K562 (cell line): ENCODE data around the gene KLHL25. TPM values are rescaled to one million over a fixed set of nuclear protein-coding genes. Genes with fewer than 3 reads are reported as not detected.

Experiments
- ATAC-seq: fragments of 200-7000 bp; cut with Tn5 transposase; 3 replicates; pipeline ENCODE4 v1.9.1; 2020; ENCODE audit warnings: moderate library complexity
- BruUV-seq: library from RNA; stranded (reverse); fragments of 400-500 nt; replicated peaks from 2 replicates; lab custom pipeline; 2021; lab: Mats Ljungman, UMichigan
- CTCF ChIA-PET: fragments of 300-600 bp; formaldehyde crosslinking; extraction: SDS; loops from one replicate; lab custom pipeline; 2021; ENCODE audit warnings: low intra/inter-chr PET ratio; lab: Yijun Ruan, JAX
- POLR2A ChIA-PET: fragments of 300-600, 350-650 bp; sonication (Branson Sonifier 250); formaldehyde crosslinking; extraction: SDS; loops from one replicate; lab custom pipeline; 2021; ENCODE audit warnings: antibody characterized with exemption, inconsistent platforms; lab: Yijun Ruan, JAX
- DNase-seq, 4 experiments: peaks; one replicate each; pipeline versions ENCODE4 v3.0.0 to v3.0.0-alpha.2; 2011 to 2018; ENCODE audit warnings: low spot score in 3 of 4, mixed read lengths in 3 of 4; ENCODE audit errors: extremely low read depth in 1 of 4
- FAIRE-seq: peaks from 2 replicates; lab custom pipeline; 2011; peaks lifted over from hg19 to GRCh38; lab: Jason Lieb, UNC
- H2AFZ ChIP-seq: 2 replicates; pipeline ENCODE4 v1.6.0; 2011; ENCODE audit warnings: low read depth, low read length, control low read depth, inconsistent platforms
- H3K27ac ChIP-seq: fragments of 200-600 bp; 3 replicates; pipeline ENCODE4 v1.8.0; 2011; ENCODE audit warnings: low read depth, mild to moderate bottlenecking, control low read depth, inconsistent platforms, low read length, moderate library complexity, mixed read lengths; ENCODE audit errors: extremely low read depth
- H3K27me3 ChIP-seq, 2 experiments: fragments of 300-600 bp in 1 of 2; 2 replicates in 1 of 2; 3 replicates in 1 of 2; pipeline versions ENCODE4 v1.6.0 to v1.8.0; 2011; ENCODE audit warnings: inconsistent platforms in 2 of 2, low read length in 2 of 2, mild to moderate bottlenecking in 1 of 2, mixed read lengths in 1 of 2, moderate library complexity in 1 of 2; ENCODE audit not compliant: control insufficient read depth in 2 of 2, insufficient read depth in 2 of 2
- H3K36me3 ChIP-seq: fragments of 300-600 bp; 3 replicates; pipeline ENCODE4 v1.8.0; 2011; ENCODE audit warnings: mild to moderate bottlenecking, low read length, inconsistent platforms; ENCODE audit not compliant: control insufficient read depth, insufficient read depth
- H3K4me1 ChIP-seq, 2 experiments: fragments of 200-600 bp in 1 of 2; replicated peaks in 1 of 2; 2 replicates in 1 of 2; 3 replicates in 1 of 2; pipeline versions ENCODE4 v1.5.1 to v1.8.0; 2011; ENCODE audit warnings: inconsistent platforms in 2 of 2, low read length in 2 of 2, mild to moderate bottlenecking in 1 of 2, mixed read lengths in 1 of 2, moderate library complexity in 1 of 2; ENCODE audit not compliant: control insufficient read depth in 2 of 2, insufficient read depth in 2 of 2
- H3K4me2 ChIP-seq: 2 replicates; pipeline ENCODE4 v1.6.1; 2011; ENCODE audit warnings: low read length, control low read depth, inconsistent platforms, mixed read lengths; ENCODE audit not compliant: insufficient read depth
- H3K4me3 ChIP-seq: fragments of 200-600 bp; sonication (generic), shearing (Covaris generic); 2 replicates; pipeline ENCODE4 v1.5.1; 2016; ENCODE audit warnings: control low read depth, inconsistent platforms
- H3K79me2 ChIP-seq: fragments of 200-600 bp; 3 replicates; pipeline ENCODE4 v1.8.0; 2011; ENCODE audit warnings: low read length, inconsistent platforms; ENCODE audit not compliant: control insufficient read depth, insufficient read depth
- H3K9ac ChIP-seq, 2 experiments: 2 replicates each; pipeline versions ENCODE4 v1.6.0 to v1.6.1; 2011; ENCODE audit warnings: low read depth in 2 of 2, low read length in 2 of 2, control low read depth in 1 of 2, inconsistent platforms in 1 of 2, mild to moderate bottlenecking in 1 of 2, mixed read lengths in 1 of 2; ENCODE audit not compliant: insufficient read depth in 1 of 2
- H3K9me1 ChIP-seq: one replicate; pipeline ENCODE4 v1.6.0; 2011; ENCODE audit warnings: inconsistent platforms, mild to moderate bottlenecking, low read length, moderate library complexity; ENCODE audit not compliant: control insufficient read depth, insufficient read depth
- H3K9me3 ChIP-seq: replicated peaks from 2 replicates; pipeline ENCODE4 v1.5.1; 2011; ENCODE audit warnings: low read depth, low read length, inconsistent platforms; ENCODE audit not compliant: control insufficient read depth, insufficient read depth
- H4K20me1 ChIP-seq: replicated peaks from 2 replicates; pipeline ENCODE4 v1.6.1; 2011; ENCODE audit warnings: low read length, inconsistent platforms, mixed read lengths; ENCODE audit not compliant: control insufficient read depth, insufficient read depth
- ZNF444 ChIP-seq: fragments of 250-450 bp; sonication (Bioruptor Pico); IDR thresholded peaks from 2 replicates; pipeline ENCODE4 v1.4.0; 2020; ENCODE audit warnings: mild to moderate bottlenecking, moderate library complexity
- WGBS: fragments of 100-300 bp; shearing (Covaris generic); methylation state at CpG from one replicate; pipeline ENCODE4 v1.1.6; 2016; ENCODE audit warnings: low coverage, mixed read lengths; ENCODE audit not compliant: insufficient coverage; ENCODE audit errors: missing lambda C conversion rate; 5-methylcytosine and 5-hydroxymethylcytosine counted together
- in situ Hi-C: fragments of 300-500 bp; cut with MboI; formaldehyde crosslinking; loops from 4 replicates; pipeline ENCODE4 v1.15.0; 2018; ENCODE audit warnings: inconsistent platforms, mixed read lengths
- intact Hi-C: fragments of 100-400 bp; cut with micrococcal nuclease; formaldehyde crosslinking; loops from 2 replicates; pipeline ENCODE4 v1.14.2; 2022
- polyA plus RNA-seq, 8 experiments: library from polyadenylated mRNA; depleted of rRNA in 4 of 8; stranded (reverse) in 5 of 8; unstranded in 3 of 8; fragments of >200 nt; fragmentation: Nextera tagmentation in 2 of 8; fragmentation: Illumina TruSeq in 1 of 8; extraction: Ambion mirVana in 2 of 8; extraction: Trizol in 1 of 8; gene quantifications; 2 replicates each; pipeline versions ENCODE4 v1.2.1 to v1.2.3, GENCODE V29; 2011 to 2014; ENCODE audit warnings: inconsistent platforms in 1 of 8, missing spikeins in 1 of 8
- total RNA-seq, 7 experiments: library from RNA; depleted of rRNA in 6 of 7; stranded (reverse); fragments of >200 nt in 6 of 7; fragmentation: Illumina TruSeq in 2 of 7; extraction: Trizol in 2 of 7; gene quantifications; 2 replicates each; pipeline versions ENCODE4 v1.2.1 to v1.2.3, GENCODE V29; 2011 to 2021; ENCODE audit warnings: low replicate concordance in 1 of 7
- TF ChIP-seq, protein P1 (sequence below): fragments of 250-450 bp; sonication (Bioruptor Pico); IDR thresholded peaks from 2 replicates; pipeline ENCODE4 v1.5.0; 2020; ENCODE audit warnings: mild to moderate bottlenecking, borderline replicate concordance
- TF ChIP-seq, protein P2 (sequence below): fragments of 250-450 bp; sonication (Bioruptor Pico); IDR thresholded peaks from 2 replicates; pipeline ENCODE4 v1.4.0; 2020

KLHL25 gene
- total and polyA plus RNA-seq, 9 of the 15 experiments (the other 6 are each of a cell fraction or from before 2014, with no cell fraction given) = 0.04 to 0.14 (median 0.10) TPM; not detected in 3

DNA sequence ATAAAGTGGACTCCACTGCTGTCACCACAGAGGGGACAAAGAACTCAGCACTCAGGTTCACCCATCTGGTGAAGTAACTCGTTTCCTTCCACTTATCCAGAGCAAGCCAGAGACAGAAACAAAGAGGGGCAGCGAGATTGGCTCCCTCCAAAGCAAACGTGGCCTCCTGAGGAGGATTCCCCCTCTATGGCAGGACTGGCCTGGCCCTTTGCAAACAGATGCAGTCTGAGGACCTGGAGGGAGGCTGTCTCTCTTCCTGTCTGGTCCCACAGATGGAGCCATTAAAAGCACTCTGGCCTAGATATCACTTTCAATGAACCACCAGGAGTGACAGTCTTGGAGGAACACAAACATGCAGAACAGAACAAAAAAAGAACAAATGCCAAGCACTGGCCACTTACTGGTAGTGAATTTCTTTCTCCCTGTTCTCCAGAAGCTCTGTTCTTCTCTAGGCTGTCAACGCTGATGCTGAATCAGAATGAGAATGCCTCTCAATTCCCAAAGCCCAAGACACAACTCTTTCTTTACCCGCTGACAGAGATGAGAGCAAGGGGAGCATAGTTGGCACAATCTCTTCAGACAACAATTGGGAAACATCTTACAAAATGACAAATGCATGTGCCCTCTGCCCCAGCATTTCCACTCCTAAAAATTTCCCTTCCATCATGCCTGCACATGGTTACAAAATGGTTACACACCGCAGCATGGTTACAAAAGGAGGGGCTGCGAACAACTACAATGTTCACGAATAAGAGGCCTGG, 14.3 kb downstream of the KLHL25 start:
- H3K9me1 ChIP-seq = no peaks in the 10 kb centered on the region
- H3K4me3 ChIP-seq = no peak overlapping the region
- ChIA-PET POLR2A (no interaction called here), CTCF (no interaction called here)
- intact Hi-C loops (no loop called here), in situ Hi-C loops (no loop called here)
- no peak for DNase-seq
- 3% methylated on average over 8 of the region's 8 CpGs for WGBS
- peaks cover 17 to 35% of the 10 kb centered on the region in 2 experiments; a peak in 4 of 5 replicates for H3K27me3 ChIP-seq
- no peaks in the 10 kb centered on the region for H3K9me3 ChIP-seq
- no peak for ATAC-seq
- no peak for TF ChIP-seq ZNF444 (CRISPR knock-in tag)
- TF ChIP-seq, protein P1, sequence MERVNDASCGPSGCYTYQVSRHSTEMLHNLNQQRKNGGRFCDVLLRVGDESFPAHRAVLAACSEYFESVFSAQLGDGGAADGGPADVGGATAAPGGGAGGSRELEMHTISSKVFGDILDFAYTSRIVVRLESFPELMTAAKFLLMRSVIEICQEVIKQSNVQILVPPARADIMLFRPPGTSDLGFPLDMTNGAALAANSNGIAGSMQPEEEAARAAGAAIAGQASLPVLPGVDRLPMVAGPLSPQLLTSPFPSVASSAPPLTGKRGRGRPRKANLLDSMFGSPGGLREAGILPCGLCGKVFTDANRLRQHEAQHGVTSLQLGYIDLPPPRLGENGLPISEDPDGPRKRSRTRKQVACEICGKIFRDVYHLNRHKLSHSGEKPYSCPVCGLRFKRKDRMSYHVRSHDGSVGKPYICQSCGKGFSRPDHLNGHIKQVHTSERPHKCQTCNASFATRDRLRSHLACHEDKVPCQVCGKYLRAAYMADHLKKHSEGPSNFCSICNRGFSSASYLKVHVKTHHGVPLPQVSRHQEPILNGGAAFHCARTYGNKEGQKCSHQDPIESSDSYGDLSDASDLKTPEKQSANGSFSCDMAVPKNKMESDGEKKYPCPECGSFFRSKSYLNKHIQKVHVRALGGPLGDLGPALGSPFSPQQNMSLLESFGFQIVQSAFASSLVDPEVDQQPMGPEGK (CRISPR knock-in tag) = no peak
- TF ChIP-seq, protein P2, sequence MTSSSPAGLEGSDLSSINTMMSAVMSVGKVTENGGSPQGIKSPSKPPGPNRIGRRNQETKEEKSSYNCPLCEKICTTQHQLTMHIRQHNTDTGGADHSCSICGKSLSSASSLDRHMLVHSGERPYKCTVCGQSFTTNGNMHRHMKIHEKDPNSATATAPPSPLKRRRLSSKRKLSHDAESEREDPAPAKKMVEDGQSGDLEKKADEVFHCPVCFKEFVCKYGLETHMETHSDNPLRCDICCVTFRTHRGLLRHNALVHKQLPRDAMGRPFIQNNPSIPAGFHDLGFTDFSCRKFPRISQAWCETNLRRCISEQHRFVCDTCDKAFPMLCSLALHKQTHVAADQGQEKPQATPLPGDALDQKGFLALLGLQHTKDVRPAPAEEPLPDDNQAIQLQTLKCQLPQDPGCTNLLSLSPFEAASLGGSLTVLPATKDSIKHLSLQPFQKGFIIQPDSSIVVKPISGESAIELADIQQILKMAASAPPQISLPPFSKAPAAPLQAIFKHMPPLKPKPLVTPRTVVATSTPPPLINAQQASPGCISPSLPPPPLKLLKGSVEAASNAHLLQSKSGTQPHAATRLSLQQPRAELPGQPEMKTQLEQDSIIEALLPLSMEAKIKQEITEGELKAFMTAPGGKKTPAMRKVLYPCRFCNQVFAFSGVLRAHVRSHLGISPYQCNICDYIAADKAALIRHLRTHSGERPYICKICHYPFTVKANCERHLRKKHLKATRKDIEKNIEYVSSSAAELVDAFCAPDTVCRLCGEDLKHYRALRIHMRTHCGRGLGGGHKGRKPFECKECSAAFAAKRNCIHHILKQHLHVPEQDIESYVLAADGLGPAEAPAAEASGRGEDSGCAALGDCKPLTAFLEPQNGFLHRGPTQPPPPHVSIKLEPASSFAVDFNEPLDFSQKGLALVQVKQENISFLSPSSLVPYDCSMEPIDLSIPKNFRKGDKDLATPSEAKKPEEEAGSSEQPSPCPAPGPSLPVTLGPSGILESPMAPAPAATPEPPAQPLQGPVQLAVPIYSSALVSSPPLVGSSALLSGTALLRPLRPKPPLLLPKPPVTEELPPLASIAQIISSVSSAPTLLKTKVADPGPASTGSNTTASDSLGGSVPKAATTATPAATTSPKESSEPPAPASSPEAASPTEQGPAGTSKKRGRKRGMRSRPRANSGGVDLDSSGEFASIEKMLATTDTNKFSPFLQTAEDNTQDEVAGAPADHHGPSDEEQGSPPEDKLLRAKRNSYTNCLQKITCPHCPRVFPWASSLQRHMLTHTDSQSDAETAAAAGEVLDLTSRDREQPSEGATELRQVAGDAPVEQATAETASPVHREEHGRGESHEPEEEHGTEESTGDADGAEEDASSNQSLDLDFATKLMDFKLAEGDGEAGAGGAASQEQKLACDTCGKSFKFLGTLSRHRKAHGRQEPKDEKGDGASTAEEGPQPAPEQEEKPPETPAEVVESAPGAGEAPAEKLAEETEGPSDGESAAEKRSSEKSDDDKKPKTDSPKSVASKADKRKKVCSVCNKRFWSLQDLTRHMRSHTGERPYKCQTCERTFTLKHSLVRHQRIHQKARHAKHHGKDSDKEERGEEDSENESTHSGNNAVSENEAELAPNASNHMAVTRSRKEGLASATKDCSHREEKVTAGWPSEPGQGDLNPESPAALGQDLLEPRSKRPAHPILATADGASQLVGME (CRISPR knock-in tag) = no peak
- H3K4me1 ChIP-seq = no peaks in the 10 kb centered on the region
- H3K27ac ChIP-seq = no peak overlapping the region
- 0 out of 2 replicates have a peak, but pooled peaks cover 3% of the 10 kb centered on the region for H4K20me1 ChIP-seq
- no peak overlapping the region for H3K9ac ChIP-seq
- BruUV-seq = no TSS peak
- no peak overlapping the region for H2AFZ ChIP-seq
- H3K79me2 ChIP-seq = no peaks in the 10 kb centered on the region
- H3K36me3 ChIP-seq = no peaks in the 10 kb centered on the region
- no peak for FAIRE-seq
- H3K4me2 ChIP-seq = no peak overlapping the region
